K562 (cell line): Measurements from ENCODE around the gene MEIS1. TPM values are rescaled to one million over a fixed set of nuclear protein-coding genes. Genes with fewer than 3 reads are reported as not detected.

ENCODE experiments used
- ATAC-seq: fragments of 200-7000 bp; cut with Tn5 transposase; 3 replicates; pipeline ENCODE4 v1.9.1; 2020; ENCODE audit warnings: moderate library complexity
- BruUV-seq: library from RNA; stranded (reverse); fragments of 400-500 nt; replicated peaks from 2 replicates; lab custom pipeline; 2021; lab: Mats Ljungman, UMichigan
- CTCF ChIA-PET: fragments of 300-600 bp; formaldehyde crosslinking; extraction: SDS; loops from one replicate; lab custom pipeline; 2021; ENCODE audit warnings: low intra/inter-chr PET ratio; lab: Yijun Ruan, JAX
- POLR2A ChIA-PET: fragments of 300-600, 350-650 bp; sonication (Branson Sonifier 250); formaldehyde crosslinking; extraction: SDS; loops from one replicate; lab custom pipeline; 2021; ENCODE audit warnings: antibody characterized with exemption, inconsistent platforms; lab: Yijun Ruan, JAX
- DNase-seq, 4 experiments: peaks; one replicate each; pipeline versions ENCODE4 v3.0.0 to v3.0.0-alpha.2; 2011 to 2018; ENCODE audit warnings: low spot score in 3 of 4, mixed read lengths in 3 of 4; ENCODE audit errors: extremely low read depth in 1 of 4
- FAIRE-seq: peaks from 2 replicates; lab custom pipeline; 2011; peaks lifted over from hg19 to GRCh38; lab: Jason Lieb, UNC
- H2AFZ ChIP-seq: 2 replicates; pipeline ENCODE4 v1.6.0; 2011; ENCODE audit warnings: low read depth, low read length, control low read depth, inconsistent platforms
- H3K27ac ChIP-seq: fragments of 200-600 bp; 3 replicates; pipeline ENCODE4 v1.8.0; 2011; ENCODE audit warnings: low read depth, mild to moderate bottlenecking, control low read depth, inconsistent platforms, low read length, moderate library complexity, mixed read lengths; ENCODE audit errors: extremely low read depth
- H3K27me3 ChIP-seq, 2 experiments: fragments of 300-600 bp in 1 of 2; 2 replicates in 1 of 2; 3 replicates in 1 of 2; pipeline versions ENCODE4 v1.6.0 to v1.8.0; 2011; ENCODE audit warnings: inconsistent platforms in 2 of 2, low read length in 2 of 2, mild to moderate bottlenecking in 1 of 2, mixed read lengths in 1 of 2, moderate library complexity in 1 of 2; ENCODE audit not compliant: control insufficient read depth in 2 of 2, insufficient read depth in 2 of 2
- H3K36me3 ChIP-seq: fragments of 300-600 bp; 3 replicates; pipeline ENCODE4 v1.8.0; 2011; ENCODE audit warnings: mild to moderate bottlenecking, low read length, inconsistent platforms; ENCODE audit not compliant: control insufficient read depth, insufficient read depth
- H3K4me1 ChIP-seq, 2 experiments: fragments of 200-600 bp in 1 of 2; replicated peaks in 1 of 2; 2 replicates in 1 of 2; 3 replicates in 1 of 2; pipeline versions ENCODE4 v1.5.1 to v1.8.0; 2011; ENCODE audit warnings: inconsistent platforms in 2 of 2, low read length in 2 of 2, mild to moderate bottlenecking in 1 of 2, mixed read lengths in 1 of 2, moderate library complexity in 1 of 2; ENCODE audit not compliant: control insufficient read depth in 2 of 2, insufficient read depth in 2 of 2
- H3K4me2 ChIP-seq: 2 replicates; pipeline ENCODE4 v1.6.1; 2011; ENCODE audit warnings: low read length, control low read depth, inconsistent platforms, mixed read lengths; ENCODE audit not compliant: insufficient read depth
- H3K4me3 ChIP-seq: fragments of 200-600 bp; sonication (generic), shearing (Covaris generic); 2 replicates; pipeline ENCODE4 v1.5.1; 2016; ENCODE audit warnings: control low read depth, inconsistent platforms
- H3K79me2 ChIP-seq: fragments of 200-600 bp; 3 replicates; pipeline ENCODE4 v1.8.0; 2011; ENCODE audit warnings: low read length, inconsistent platforms; ENCODE audit not compliant: control insufficient read depth, insufficient read depth
- H3K9ac ChIP-seq, 2 experiments: 2 replicates each; pipeline versions ENCODE4 v1.6.0 to v1.6.1; 2011; ENCODE audit warnings: low read depth in 2 of 2, low read length in 2 of 2, control low read depth in 1 of 2, inconsistent platforms in 1 of 2, mild to moderate bottlenecking in 1 of 2, mixed read lengths in 1 of 2; ENCODE audit not compliant: insufficient read depth in 1 of 2
- H3K9me1 ChIP-seq: one replicate; pipeline ENCODE4 v1.6.0; 2011; ENCODE audit warnings: inconsistent platforms, mild to moderate bottlenecking, low read length, moderate library complexity; ENCODE audit not compliant: control insufficient read depth, insufficient read depth
- H3K9me3 ChIP-seq: replicated peaks from 2 replicates; pipeline ENCODE4 v1.5.1; 2011; ENCODE audit warnings: low read depth, low read length, inconsistent platforms; ENCODE audit not compliant: control insufficient read depth, insufficient read depth
- H4K20me1 ChIP-seq: replicated peaks from 2 replicates; pipeline ENCODE4 v1.6.1; 2011; ENCODE audit warnings: low read length, inconsistent platforms, mixed read lengths; ENCODE audit not compliant: control insufficient read depth, insufficient read depth
- CEBPB ChIP-seq: fragments of 450-650 bp; IDR thresholded peaks from 2 replicates; pipeline ENCODE4 v1.6.1; 2016; ENCODE audit warnings: missing genetic modification characterization, missing compliant biosample characterization
- CREB3 ChIP-seq: fragments of 450-650 bp; conservative IDR thresholded peaks from 2 replicates; pipeline ENCODE4 v1.6.1; 2016; ENCODE audit warnings: missing genetic modification characterization, low read depth, mild to moderate bottlenecking, missing compliant biosample characterization, moderate library complexity
- FOXK1 ChIP-seq: sonication (generic); formaldehyde crosslinking; IDR thresholded peaks from 2 replicates; pipeline ENCODE4 v1.8.0; 2022; ENCODE audit warnings: missing genetic modification reagents, mild to moderate bottlenecking, borderline replicate concordance
- GATAD2B ChIP-seq: fragments of 450-650 bp; IDR thresholded peaks from 2 replicates; pipeline ENCODE4 v1.6.1; 2017; ENCODE audit warnings: mild to moderate bottlenecking, borderline replicate concordance
- HMG20A ChIP-seq: fragments of 450-650 bp; formaldehyde crosslinking; conservative IDR thresholded peaks from 2 replicates; pipeline ENCODE4 v1.4.0; 2020; ENCODE audit warnings: mild to moderate bottlenecking, mixed read lengths
- MAFG ChIP-seq: fragments of 450-650 bp; conservative IDR thresholded peaks from 2 replicates; pipeline ENCODE4 v1.6.1; 2016; ENCODE audit warnings: missing genetic modification characterization, missing compliant biosample characterization
- NR2C1 ChIP-seq, 2 experiments: fragments of 450-650 bp; IDR thresholded peaks; 2 replicates each; pipeline ENCODE4 v1.6.1; 2017; ENCODE audit warnings: mild to moderate bottlenecking in 2 of 2, antibody characterized with exemption in 1 of 2, inconsistent platforms in 1 of 2, missing compliant biosample characterization in 1 of 2, missing genetic modification characterization in 1 of 2
- SLC30A9 ChIP-seq: fragments of 250-450 bp; sonication (Bioruptor Pico); IDR thresholded peaks from 2 replicates; pipeline ENCODE4 v1.8.0; 2022; ENCODE audit warnings: mild to moderate bottlenecking, moderate library complexity
- ZNF12 ChIP-seq: sonication (generic); formaldehyde crosslinking; IDR thresholded peaks from 2 replicates; pipeline ENCODE4 v1.4.0; 2020; ENCODE audit warnings: mild to moderate bottlenecking, missing genetic modification reagents
- ZNF232 ChIP-seq: sonication (generic); formaldehyde crosslinking; IDR thresholded peaks from 2 replicates; pipeline ENCODE4 v1.8.0; 2022; ENCODE audit warnings: mild to moderate bottlenecking, missing genetic modification reagents
- ZNF280A ChIP-seq: fragments of 450-650 bp; IDR thresholded peaks from 2 replicates; pipeline ENCODE4 v1.6.1; 2018; ENCODE audit warnings: mild to moderate bottlenecking, low read depth; ENCODE audit not compliant: partially characterized antibody
- ZNF431 ChIP-seq: sonication (generic); formaldehyde crosslinking; IDR thresholded peaks from 2 replicates; pipeline ENCODE4 v1.8.0; 2022; ENCODE audit warnings: mild to moderate bottlenecking, missing genetic modification reagents
- WGBS: fragments of 100-300 bp; shearing (Covaris generic); methylation state at CpG from one replicate; pipeline ENCODE4 v1.1.6; 2016; ENCODE audit warnings: low coverage, mixed read lengths; ENCODE audit not compliant: insufficient coverage; ENCODE audit errors: missing lambda C conversion rate; 5-methylcytosine and 5-hydroxymethylcytosine counted together
- in situ Hi-C: fragments of 300-500 bp; cut with MboI; formaldehyde crosslinking; loops from 4 replicates; pipeline ENCODE4 v1.15.0; 2018; ENCODE audit warnings: inconsistent platforms, mixed read lengths
- intact Hi-C: fragments of 100-400 bp; cut with micrococcal nuclease; formaldehyde crosslinking; loops from 2 replicates; pipeline ENCODE4 v1.14.2; 2022
- polyA plus RNA-seq, 8 experiments: library from polyadenylated mRNA; depleted of rRNA in 4 of 8; stranded (reverse) in 5 of 8; unstranded in 3 of 8; fragments of >200 nt; fragmentation: Nextera tagmentation in 2 of 8; fragmentation: Illumina TruSeq in 1 of 8; extraction: Ambion mirVana in 2 of 8; extraction: Trizol in 1 of 8; gene quantifications; 2 replicates each; pipeline versions ENCODE4 v1.2.1 to v1.2.3, GENCODE V29; 2011 to 2014; ENCODE audit warnings: inconsistent platforms in 1 of 8, missing spikeins in 1 of 8
- total RNA-seq, 7 experiments: library from RNA; depleted of rRNA in 6 of 7; stranded (reverse); fragments of >200 nt in 6 of 7; fragmentation: Illumina TruSeq in 2 of 7; extraction: Trizol in 2 of 7; gene quantifications; 2 replicates each; pipeline versions ENCODE4 v1.2.1 to v1.2.3, GENCODE V29; 2011 to 2021; ENCODE audit warnings: low replicate concordance in 1 of 7

MEIS1 gene
- total and polyA plus RNA-seq, 9 of the 15 experiments (the other 6 are each of a cell fraction or from before 2014, with no cell fraction given) = 2.3 to 9.0 (median 5.9) TPM

DNA sequence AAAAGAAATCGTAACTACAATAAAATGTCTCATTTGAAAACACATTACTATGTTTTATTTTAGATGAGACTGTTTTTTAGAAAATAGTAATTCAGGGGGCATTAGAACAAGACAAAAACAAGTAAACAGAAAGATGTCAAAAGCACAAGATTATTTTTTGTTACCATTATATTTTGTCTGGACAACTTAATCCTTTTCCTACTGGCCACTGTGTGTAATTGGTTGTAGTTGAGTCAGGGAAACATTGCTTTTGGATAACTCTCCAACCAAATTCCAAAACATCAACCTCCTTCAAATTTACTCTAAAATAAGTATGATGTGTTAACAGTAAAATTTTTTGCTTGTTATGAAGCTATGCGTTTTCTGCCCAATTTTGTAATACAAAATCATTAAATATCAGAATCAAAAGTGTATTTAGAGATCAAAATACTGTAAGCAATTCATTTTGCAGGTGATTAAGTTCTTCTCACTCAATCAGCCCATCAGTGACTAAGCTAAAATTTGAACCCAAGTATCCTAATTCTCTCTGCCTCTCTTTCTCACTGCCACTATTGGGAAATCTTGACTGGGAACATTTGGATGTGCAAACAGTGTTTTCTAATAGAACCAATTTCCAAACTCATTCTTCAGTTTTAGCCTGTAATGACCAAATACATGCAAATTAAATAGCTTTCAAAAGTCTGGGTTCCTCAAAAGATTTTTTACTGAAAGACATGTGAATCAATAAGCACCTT lies 11.4 kb upstream of the MEIS1 start:
- POLR2A ChIA-PET = interaction anchor here (0.6 to 1.2 kb wide), 3 partner anchors 10 to 117 kb away, joined by 3 to 5 read pairs (median 3); no protein-coding TSS in a partner anchor
- CTCF ChIA-PET = no interaction called here
- 0% methylated on average over 2 of the region's 2 CpGs for WGBS
- Histone ChIP-seq H3K4me1 (peaks cover 0 to 11% of the 10 kb centered on the region in 2 experiments; a peak in 1 of 5 replicates), H3K9me1 (no peaks in the 10 kb centered on the region), H3K4me2 (no peak overlapping the region), H4K20me1 (no peaks in the 10 kb centered on the region), H3K36me3 (no peaks in the 10 kb centered on the region), H3K79me2 (no peaks in the 10 kb centered on the region), H3K27me3 (peaks cover 23 to 27% of the 10 kb centered on the region in 2 experiments), H3K9me3 (no peaks in the 10 kb centered on the region), H2AFZ (no peak overlapping the region), H3K27ac (no peak overlapping the region), H3K4me3 (no peak overlapping the region), H3K9ac (no peak overlapping the region)
- ATAC-seq (no peak), FAIRE-seq (no peak), DNase-seq (no peak)
- TF ChIP-seq CEBPB (0 out of 2 replicates have a peak, but pooled peaks have one; percentile 9), MAFG (tag) (0 out of 2 replicates have a peak, but pooled peaks have one; percentile 16), CREB3 (tag) (no peak), ZNF280A (no peak), FOXK1 (no peak), ZNF12 (CRISPR knock-in tag) (no peak), HMG20A (no peak), NR2C1 (IDR thresholded peaks at IDR 0.05) (no peak), NR2C1 (tag; IDR thresholded peaks at IDR 0.05) (no peak), ZNF232 (CRISPR knock-in tag) (no peak), GATAD2B (no peak), ZNF431 (CRISPR knock-in tag) (no peak), SLC30A9 (CRISPR knock-in tag) (no peak)
- no TSS peak for BruUV-seq
- intact Hi-C loops (loop anchor here (10.0 kb wide), 1 partner anchor 779 kb away; no protein-coding TSS in a partner anchor), in situ Hi-C loops (no loop called here)
